K562 (cell line): ENCODE results near the gene ANKMY1. TPM values are rescaled to one million over a fixed set of nuclear protein-coding genes. Genes with fewer than 3 reads are reported as not detected.

ENCODE experiments used
- DIDO1 ChIP-seq: fragments of 450-650 bp; IDR thresholded peaks from 2 replicates; pipeline ENCODE4 v1.6.1; 2016; ENCODE audit warnings: low read depth, missing biosample characterization, missing genetic modification characterization
- FOS ChIP-seq: IDR thresholded peaks from 3 replicates; pipeline ENCODE4 v1.6.1; 2011; ENCODE audit not compliant: insufficient read length; ENCODE audit errors: extremely low read depth
- GTF2E2 ChIP-seq: fragments of 200-800 bp; sonication (Bioruptor generic); IDR thresholded peaks from 2 replicates; pipeline ENCODE4 v1.6.1; 2016; ENCODE audit warnings: missing genetic modification characterization, missing compliant biosample characterization
- IRF1 ChIP-seq: sonication (generic); formaldehyde crosslinking; IDR thresholded peaks from 2 replicates; pipeline ENCODE4 v1.8.0; 2022; ENCODE audit warnings: missing genetic modification reagents, mild to moderate bottlenecking, borderline replicate concordance
- IRF2 ChIP-seq: sonication (generic); formaldehyde crosslinking; IDR thresholded peaks from 2 replicates; pipeline ENCODE4 v1.8.1; 2022; ENCODE audit warnings: mild to moderate bottlenecking, missing genetic modification reagents
- MXD1 ChIP-seq: fragments of 250-450 bp; sonication (Bioruptor Pico); IDR thresholded peaks from 2 replicates; pipeline ENCODE4 v1.8.0; 2021; ENCODE audit warnings: borderline replicate concordance, mild to moderate bottlenecking, moderate library complexity; ENCODE audit not compliant: poor library complexity, severe bottlenecking
- PHF20 ChIP-seq: fragments of 450-650 bp; IDR thresholded peaks from 2 replicates; pipeline ENCODE4 v1.6.1; 2018; ENCODE audit not compliant: partially characterized antibody
- POLR2G ChIP-seq: fragments of 200-400 bp; formaldehyde crosslinking; IDR thresholded peaks from 2 replicates; pipeline ENCODE4 v1.6.1; 2017; ENCODE audit warnings: low read depth, mild to moderate bottlenecking, antibody characterized with exemption, low read length, moderate library complexity
- RBM22 ChIP-seq: fragments of 200-400 bp; formaldehyde crosslinking; IDR thresholded peaks from 2 replicates; pipeline ENCODE4 v1.6.1; 2018; ENCODE audit warnings: low read length, low read depth; ENCODE audit not compliant: poor library complexity, severe bottlenecking
- SAFB2 ChIP-seq: fragments of 200-400 bp; formaldehyde crosslinking; IDR thresholded peaks from 2 replicates; pipeline ENCODE4 v1.6.1; 2018; ENCODE audit warnings: borderline replicate concordance, low read length, low read depth, moderate library complexity; ENCODE audit not compliant: severe bottlenecking
- SMAD4 ChIP-seq: fragments of 250-450 bp; sonication (Bioruptor Pico); conservative IDR thresholded peaks from 2 replicates; pipeline ENCODE4 v1.8.0; 2021; ENCODE audit warnings: inconsistent platforms, mild to moderate bottlenecking, moderate library complexity
- SMARCC2 ChIP-seq: fragments of 450-650 bp; IDR thresholded peaks from 2 replicates; pipeline ENCODE4 v1.6.1; 2017; ENCODE audit warnings: antibody characterized with exemption, moderate library complexity, mild to moderate bottlenecking, low read depth
- THRAP3 ChIP-seq: fragments of 450-650 bp; IDR thresholded peaks from 2 replicates; pipeline ENCODE4 v1.6.1; 2016; ENCODE audit warnings: mild to moderate bottlenecking, inconsistent platforms, borderline replicate concordance
- USF2 ChIP-seq: sonication (generic); formaldehyde crosslinking; IDR thresholded peaks from 2 replicates; pipeline ENCODE4 v1.5.0; 2020; ENCODE audit warnings: missing genetic modification reagents
- ZBTB43 ChIP-seq: sonication (generic); formaldehyde crosslinking; IDR thresholded peaks from 2 replicates; pipeline ENCODE4 v1.8.0; 2023; ENCODE audit warnings: mild to moderate bottlenecking, missing genetic modification reagents
- ZHX1 ChIP-seq: fragments of 150-350 bp; conservative IDR thresholded peaks from 2 replicates; pipeline ENCODE4 v1.6.1; 2014; ENCODE audit warnings: low read length
- ZKSCAN8 ChIP-seq: fragments of 200-800 bp; sonication (Bioruptor generic); IDR thresholded peaks from 2 replicates; pipeline ENCODE4 v1.6.1; 2016; ENCODE audit warnings: missing genetic modification characterization, missing compliant biosample characterization
- ZNF395 ChIP-seq: fragments of 200-800 bp; sonication (Bioruptor generic); IDR thresholded peaks from 2 replicates; pipeline ENCODE4 v1.6.1; 2017; ENCODE audit warnings: missing genetic modification characterization, missing compliant biosample characterization
- ZNF408 ChIP-seq: fragments of 250-450 bp; sonication (Bioruptor Pico); IDR thresholded peaks from 2 replicates; pipeline ENCODE4 v1.4.0; 2020; ENCODE audit warnings: low read depth, mild to moderate bottlenecking, moderate library complexity
- ZNF445 ChIP-seq: fragments of 250-450 bp; sonication (Bioruptor Pico); IDR thresholded peaks from 2 replicates; pipeline ENCODE4 v1.4.0; 2020; ENCODE audit warnings: low read depth, mild to moderate bottlenecking, moderate library complexity
- ZNF551 ChIP-seq: fragments of 250-450 bp; sonication (Bioruptor Pico); IDR thresholded peaks from 2 replicates; pipeline ENCODE4 v1.5.0; 2021; ENCODE audit warnings: mild to moderate bottlenecking, moderate library complexity
- polyA plus RNA-seq, 8 experiments: library from polyadenylated mRNA; depleted of rRNA in 4 of 8; stranded (reverse) in 5 of 8; unstranded in 3 of 8; fragments of >200 nt; fragmentation: Nextera tagmentation in 2 of 8; fragmentation: Illumina TruSeq in 1 of 8; extraction: Ambion mirVana in 2 of 8; extraction: Trizol in 1 of 8; gene quantifications; 2 replicates each; pipeline versions ENCODE4 v1.2.1 to v1.2.3, GENCODE V29; 2011 to 2014; ENCODE audit warnings: inconsistent platforms in 1 of 8, missing spikeins in 1 of 8
- total RNA-seq, 7 experiments: library from RNA; depleted of rRNA in 6 of 7; stranded (reverse); fragments of >200 nt in 6 of 7; fragmentation: Illumina TruSeq in 2 of 7; extraction: Trizol in 2 of 7; gene quantifications; 2 replicates each; pipeline versions ENCODE4 v1.2.1 to v1.2.3, GENCODE V29; 2011 to 2021; ENCODE audit warnings: low replicate concordance in 1 of 7

ANKMY1 gene
- total and polyA plus RNA-seq, 9 of the 15 experiments (the other 6 are each of a cell fraction or from before 2014, with no cell fraction given) = 0.75 to 15.1 (median 11.7) TPM

- TF ChIP-seq ZNF395 (no peak), IRF2 (CRISPR knock-in tag) (no peak), SAFB2 (no peak), IRF1 (no peak), POLR2G (no peak), MXD1 (CRISPR knock-in tag) (peak; percentile 87), DIDO1 (no peak), ZHX1 (no peak), PHF20 (no peak), ZNF408 (no peak), RBM22 (peak; percentile 33), GTF2E2 (tag) (peak; percentile 45; the same call in 1 of the 2 replicates), ZNF445 (CRISPR knock-in tag) (no peak), THRAP3 (no peak), SMAD4 (CRISPR knock-in tag) (no peak), USF2 (CRISPR knock-in tag) (peak; percentile 31), FOS (no peak), SMARCC2 (no peak), ZKSCAN8 (CRISPR knock-in tag) (0 out of 2 replicates have a peak, but pooled peaks have one; percentile 44), ZBTB43 (no peak), ZNF551 (CRISPR knock-in tag) (no peak)
Observed at GRCh38 chr2:240560084-240560479, 2.3 kb upstream of the ANKMY1 start, which contains the start of gene DUSP28 (continued).
